HEK293 (cell line): ENCODE results near the gene ZNF8.

Experiments used
- AEBP2 ChIP-seq: fragments of 450-650 bp; formaldehyde crosslinking; IDR thresholded peaks from 2 replicates; pipeline ENCODE4 v1.5.1; 2016; ENCODE audit warnings: missing biosample characterization, missing genetic modification characterization, borderline replicate concordance
- ATF2 ChIP-seq: fragments of 450-650 bp; formaldehyde crosslinking; IDR thresholded peaks from 2 replicates; pipeline ENCODE4 v1.5.1; 2016; ENCODE audit warnings: missing biosample characterization, missing genetic modification characterization, low read depth
- BCL6B ChIP-seq: fragments of 450-650 bp; formaldehyde crosslinking; IDR thresholded peaks from 2 replicates; pipeline ENCODE4 v1.5.1; 2017; ENCODE audit warnings: missing biosample characterization, missing genetic modification characterization
- GLI2 ChIP-seq: fragments of 450-650 bp; formaldehyde crosslinking; IDR thresholded peaks from 2 replicates; pipeline ENCODE4; 2017; ENCODE audit warnings: missing biosample characterization, missing genetic modification characterization, low read depth, borderline replicate concordance
- IKZF3 ChIP-seq: fragments of 450-650 bp; IDR thresholded peaks from 2 replicates; pipeline ENCODE4 v1.5.0; 2018; ENCODE audit warnings: missing biosample characterization, mild to moderate bottlenecking, missing genetic modification characterization, moderate library complexity
- KLF10 ChIP-seq: fragments of 450-650 bp; IDR thresholded peaks from 2 replicates; pipeline ENCODE4 v1.5.1; 2018; ENCODE audit warnings: missing biosample characterization, mild to moderate bottlenecking, missing genetic modification characterization
- KLF17 ChIP-seq: fragments of 450-650 bp; formaldehyde crosslinking; IDR thresholded peaks from 2 replicates; pipeline ENCODE4 v1.5.1; 2016; ENCODE audit warnings: missing biosample characterization, missing genetic modification characterization
- KLF8 ChIP-seq: fragments of 450-650 bp; formaldehyde crosslinking; IDR thresholded peaks from 2 replicates; pipeline ENCODE4 v1.5.1; 2016; ENCODE audit warnings: missing biosample characterization, missing genetic modification characterization
- PATZ1 ChIP-seq: fragments of 450-650 bp; formaldehyde crosslinking; IDR thresholded peaks from 2 replicates; pipeline ENCODE4 v1.5.1; 2016; ENCODE audit warnings: missing biosample characterization, missing genetic modification characterization
- PBX3 ChIP-seq: sonication (generic); formaldehyde crosslinking; IDR thresholded peaks from 2 replicates; pipeline ENCODE4 v1.8.1; 2022; ENCODE audit warnings: mild to moderate bottlenecking, moderate library complexity, missing genetic modification reagents
- SCRT2 ChIP-seq: fragments of 450-650 bp; formaldehyde crosslinking; IDR thresholded peaks from 2 replicates; pipeline ENCODE4 v1.5.1; 2016; ENCODE audit warnings: missing biosample characterization, missing genetic modification characterization
- YY2 ChIP-seq: fragments of 450-650 bp; formaldehyde crosslinking; IDR thresholded peaks from 2 replicates; pipeline ENCODE4 v1.5.1; 2016; ENCODE audit warnings: missing biosample characterization, missing genetic modification characterization
- ZBTB20 ChIP-seq: fragments of 450-650 bp; formaldehyde crosslinking; IDR thresholded peaks from 2 replicates; pipeline ENCODE4 v1.5.1; 2016; ENCODE audit warnings: missing biosample characterization, missing genetic modification characterization
- ZBTB48 ChIP-seq: fragments of 450-650 bp; formaldehyde crosslinking; IDR thresholded peaks from 2 replicates; pipeline ENCODE4 v1.5.1; 2016; ENCODE audit warnings: missing biosample characterization, missing genetic modification characterization
- ZBTB49 ChIP-seq: fragments of 450-650 bp; formaldehyde crosslinking; IDR thresholded peaks from 2 replicates; pipeline ENCODE4 v1.5.1; 2016; ENCODE audit warnings: missing biosample characterization, missing genetic modification characterization, low read depth
- ZBTB8A ChIP-seq: fragments of 450-650 bp; formaldehyde crosslinking; IDR thresholded peaks from 2 replicates; pipeline ENCODE4 v1.5.1; 2016; ENCODE audit warnings: missing biosample characterization, missing genetic modification characterization
- ZNF155 ChIP-seq: fragments of 450-650 bp; formaldehyde crosslinking; IDR thresholded peaks from 2 replicates; pipeline ENCODE4 v1.5.1; 2016; ENCODE audit warnings: missing biosample characterization, missing genetic modification characterization
- ZNF26 ChIP-seq: fragments of 450-650 bp; formaldehyde crosslinking; IDR thresholded peaks from 2 replicates; pipeline ENCODE4 v1.5.1; 2016; ENCODE audit warnings: missing biosample characterization, missing genetic modification characterization
- ZNF335 ChIP-seq: fragments of 450-650 bp; formaldehyde crosslinking; conservative IDR thresholded peaks from 2 replicates; pipeline ENCODE4 v1.5.1; 2016; ENCODE audit warnings: missing biosample characterization, missing genetic modification characterization
- ZNF394 ChIP-seq: fragments of 450-650 bp; formaldehyde crosslinking; IDR thresholded peaks from 2 replicates; pipeline ENCODE4 v1.5.1; 2016; ENCODE audit warnings: missing biosample characterization, missing genetic modification characterization, mild to moderate bottlenecking, moderate library complexity, borderline replicate concordance
- ZNF404 ChIP-seq: fragments of 450-650 bp; formaldehyde crosslinking; IDR thresholded peaks from 2 replicates; pipeline ENCODE4 v1.5.1; 2017; ENCODE audit warnings: missing biosample characterization, missing genetic modification characterization
- ZNF548 ChIP-seq: fragments of 450-650 bp; formaldehyde crosslinking; IDR thresholded peaks from 2 replicates; pipeline ENCODE4 v1.5.1; 2016; ENCODE audit warnings: missing biosample characterization, missing genetic modification characterization
- ZNF596 ChIP-seq: fragments of 450-650 bp; IDR thresholded peaks from 2 replicates; pipeline ENCODE4 v1.5.0; 2018; ENCODE audit warnings: missing biosample characterization, mild to moderate bottlenecking, missing genetic modification characterization, moderate library complexity
- ZNF768 ChIP-seq: fragments of 450-650 bp; formaldehyde crosslinking; IDR thresholded peaks from 2 replicates; pipeline ENCODE4 v1.5.1; 2018; ENCODE audit warnings: missing biosample characterization, mild to moderate bottlenecking, missing genetic modification characterization

Gene ZNF8

GRCh38 chr19:58346961-58347929 is 68.5 kb downstream of the ZNF8 start (continued):
- TF ChIP-seq PBX3 (CRISPR knock-in tag) (peak; percentile 82; the same call in 1 of the 2 replicates), ZNF26 (tag by site-specific recombination) (no peak), ZNF404 (no peak), ZBTB8A (tag by site-specific recombination) (peak; percentile 96), ZNF768 (tag by site-specific recombination) (no peak), BCL6B (tag by site-specific recombination) (no peak), KLF10 (peak; percentile 53; the same call in 1 of the 2 replicates), ZBTB48 (no peak), GLI2 (tag by site-specific recombination) (no peak), ZNF155 (tag by site-specific recombination) (no peak), AEBP2 (tag by site-specific recombination) (no peak), PATZ1 (tag by site-specific recombination) (no peak), ZNF335 (tag by site-specific recombination) (no peak), YY2 (no peak), IKZF3 (no peak), ZNF596 (tag by site-specific recombination) (0 out of 2 replicates have a peak, but pooled peaks have one; percentile 8), SCRT2 (peak; percentile 66; the same call in 1 of the 2 replicates), ZBTB49 (tag by site-specific recombination) (no peak), KLF17 (tag by site-specific recombination) (peak; percentile 63), ZNF548 (tag by site-specific recombination) (no peak), ZNF394 (tag by site-specific recombination) (no peak), KLF8 (tag by site-specific recombination) (peak; percentile 90), ATF2 (no peak), ZBTB20 (tag by site-specific recombination) (peak; percentile 84)
